HepG2 (cell line): ENCODE results near the gene GTPBP6. TPM values are rescaled to one million over a fixed set of nuclear protein-coding genes. Genes with fewer than 3 reads are reported as not detected.
A peak's percentile ranks its signal among the peaks of the same experiment; 100 is the strongest.

Source experiments
- ATAC-seq: fragments of 200-7000 bp; cut with Tn5 transposase; 3 replicates; pipeline ENCODE4 v1.9.1; 2020; ENCODE audit warnings: mild to moderate bottlenecking, moderate library complexity
- BruUV-seq: library from RNA; stranded (reverse); fragments of 400-500 nt; replicated peaks from 2 replicates; lab custom pipeline; 2021; lab: Mats Ljungman, UMichigan
- CTCF ChIA-PET: fragments of 300-600 bp; formaldehyde crosslinking; extraction: SDS; loops from one replicate; lab custom pipeline; 2021; ENCODE audit warnings: low total read pairs, inconsistent platforms, low intra/inter-chr PET ratio; lab: Yijun Ruan, JAX
- POLR2A ChIA-PET: fragments of 350-600 bp; sonication (Branson Sonifier 250); formaldehyde crosslinking; loops from one replicate; lab custom pipeline; 2020; ENCODE audit warnings: antibody characterized with exemption, inconsistent platforms; lab: Yijun Ruan, JAX
- DNase-seq: peaks from one replicate; pipeline ENCODE4 v3.0.0-alpha.2; 2015; ENCODE audit warnings: low spot score
- FAIRE-seq: peaks from 3 replicates; lab custom pipeline; 2011; peaks lifted over from hg19 to GRCh38; lab: Jason Lieb, UNC
- H2AFZ ChIP-seq: one replicate; pipeline ENCODE4 v1.6.1; 2011; ENCODE audit warnings: low read length, inconsistent platforms
- H3K27ac ChIP-seq: fragments of 300-600 bp; 3 replicates; pipeline ENCODE4 v1.8.0; 2011; ENCODE audit warnings: mixed run types, mild to moderate bottlenecking, mixed read lengths, low read length, inconsistent platforms; ENCODE audit not compliant: insufficient read depth; ENCODE audit errors: extremely low read length
- H3K27me3 ChIP-seq, 2 experiments: fragments of 200-600 bp in 1 of 2; 2 replicates in 1 of 2; 3 replicates in 1 of 2; pipeline versions ENCODE4 v1.6.0 to v1.8.0; 2011; ENCODE audit warnings: low read length in 2 of 2, mild to moderate bottlenecking in 2 of 2, moderate library complexity in 2 of 2, inconsistent platforms in 1 of 2; ENCODE audit not compliant: insufficient read depth in 2 of 2, control insufficient read depth in 1 of 2
- H3K36me3 ChIP-seq, 2 experiments: fragments of 200-600 bp in 1 of 2; replicated peaks in 1 of 2; 2 replicates in 1 of 2; 3 replicates in 1 of 2; pipeline versions ENCODE4 v1.5.1 to v1.8.0; 2011; ENCODE audit warnings: low read length in 2 of 2, inconsistent platforms in 1 of 2; ENCODE audit not compliant: insufficient read depth in 2 of 2, control insufficient read depth in 1 of 2
- H3K4me1 ChIP-seq: 2 replicates; pipeline ENCODE4 v1.5.1; 2012; ENCODE audit warnings: low read length, inconsistent platforms; ENCODE audit not compliant: insufficient read depth
- H3K4me2 ChIP-seq: 2 replicates; pipeline ENCODE4 v1.6.0; 2011; ENCODE audit warnings: low read depth, low read length, inconsistent platforms
- H3K4me3 ChIP-seq, 3 experiments: fragments of 200-600 bp in 1 of 3; sonication (generic), shearing (Covaris generic) in 1 of 3; replicated peaks in 1 of 3; 2 replicates each; pipeline ENCODE4 v1.5.1; 2011 to 2016; ENCODE audit warnings: low read length in 3 of 3, inconsistent platforms in 2 of 3, low read depth in 2 of 3, mild to moderate bottlenecking in 2 of 3, control low read depth in 1 of 3, mixed read lengths in 1 of 3; ENCODE audit not compliant: insufficient read depth in 1 of 3
- H3K79me2 ChIP-seq: one replicate; pipeline ENCODE4 v1.6.1; 2011; ENCODE audit warnings: low read length, inconsistent platforms; ENCODE audit not compliant: insufficient read depth
- H3K9ac ChIP-seq: 2 replicates; pipeline ENCODE4 v1.6.0; 2011; ENCODE audit warnings: mild to moderate bottlenecking, low read depth, low read length, inconsistent platforms; ENCODE audit not compliant: insufficient read depth
- H3K9me3 ChIP-seq: 2 replicates; pipeline ENCODE4 v1.5.1; 2012; ENCODE audit warnings: mild to moderate bottlenecking, low read length
- H4K20me1 ChIP-seq: 2 replicates; pipeline ENCODE4 v1.6.0; 2011; ENCODE audit warnings: inconsistent platforms, mild to moderate bottlenecking, low read length, moderate library complexity; ENCODE audit not compliant: insufficient read depth
- AGO1 ChIP-seq: fragments of 200-400 bp; formaldehyde crosslinking; IDR thresholded peaks from 2 replicates; pipeline ENCODE4 v1.6.1; 2017; ENCODE audit warnings: mild to moderate bottlenecking, low read depth, low read length, moderate library complexity; ENCODE audit not compliant: poor library complexity, severe bottlenecking
- AGO2 ChIP-seq: fragments of 200-400 bp; formaldehyde crosslinking; optimal IDR thresholded peaks from 2 replicates; pipeline ENCODE3; 2017; ENCODE audit warnings: mild to moderate bottlenecking, low read depth, low read length, moderate library complexity
- CHD2 ChIP-seq: IDR thresholded peaks from 2 replicates; pipeline ENCODE4 v1.6.1; 2011; ENCODE audit warnings: low read depth, low read length, improper control_type of control experiment
- HMGA1 ChIP-seq: sonication (generic); formaldehyde crosslinking; conservative IDR thresholded peaks from 2 replicates; pipeline ENCODE4 v1.4.0; 2020; ENCODE audit warnings: missing genetic modification reagents
- HNRNPL ChIP-seq: fragments of 200-400 bp; formaldehyde crosslinking; IDR thresholded peaks from 2 replicates; pipeline ENCODE4 v1.6.1; 2017; ENCODE audit warnings: mild to moderate bottlenecking, low read depth, low read length
- HNRNPLL ChIP-seq: fragments of 200-400 bp; formaldehyde crosslinking; IDR thresholded peaks from 2 replicates; pipeline ENCODE4 v1.6.1; 2017; ENCODE audit warnings: mild to moderate bottlenecking, low read depth, low read length; ENCODE audit not compliant: poor library complexity, severe bottlenecking
- RBFOX2 ChIP-seq: fragments of 200-400 bp; formaldehyde crosslinking; IDR thresholded peaks from 2 replicates; pipeline ENCODE4 v1.6.1; 2017; ENCODE audit warnings: low read depth, mild to moderate bottlenecking, low read length
- ZNF33B ChIP-seq: sonication (generic); formaldehyde crosslinking; IDR thresholded peaks from 2 replicates; pipeline ENCODE4 v1.5.1; 2020; ENCODE audit warnings: mild to moderate bottlenecking, missing genetic modification reagents
- WGBS: methylation state at CpG from one replicate; pipeline ENCODE4 v1.1.6; 2017; ENCODE audit warnings: low lambda C conversion rate; 5-methylcytosine and 5-hydroxymethylcytosine counted together
- in situ Hi-C: cut with HindIII; loops from 2 replicates; pipeline ENCODE4 v1.10.0; 2017; ENCODE audit warnings: low pct_unique_long_range_greater_than_20kb; ENCODE audit not compliant: extremely low pct_ligation_motif_present
- intact Hi-C: fragments of 100-400 bp; cut with micrococcal nuclease; formaldehyde crosslinking; loops from one replicate; pipeline ENCODE4 v1.10.0; 2022; ENCODE audit not compliant: unreplicated experiment
- polyA plus RNA-seq, 8 experiments: library from polyadenylated mRNA; depleted of rRNA in 3 of 8; stranded (reverse) in 7 of 8; unstranded in 1 of 8; fragments of >200 nt; fragmentation: Illumina TruSeq in 4 of 8; extraction: Trizol in 4 of 8; gene quantifications; 2 replicates each; pipeline versions ENCODE4 v1.2.1 to v1.2.3, GENCODE V29; 2011 to 2016; ENCODE audit warnings: low read depth in 4 of 8, missing spikeins in 1 of 8, mixed read lengths in 1 of 8; ENCODE audit not compliant: insufficient read depth in 1 of 8
- total RNA-seq, 5 experiments: library from RNA; depleted of rRNA; stranded (reverse); fragments of >200 nt; fragmentation: Illumina TruSeq; extraction: Trizol; gene quantifications; 2 replicates each; pipeline ENCODE4 v1.2.3, GENCODE V29; 2016; ENCODE audit warnings: low read depth in 1 of 5
- TF ChIP-seq, protein P1 (sequence below): sonication (generic); formaldehyde crosslinking; IDR thresholded peaks from 2 replicates; pipeline ENCODE4 v1.4.0; 2020; ENCODE audit warnings: missing genetic modification reagents, borderline replicate concordance
- TF ChIP-seq, protein P2 (sequence below): sonication (generic); formaldehyde crosslinking; conservative IDR thresholded peaks from 2 replicates; pipeline ENCODE4 v1.8.0; 2022; ENCODE audit warnings: low read depth, missing genetic modification reagents
- TF ChIP-seq, protein P3 (sequence below): sonication (generic); formaldehyde crosslinking; IDR thresholded peaks from 2 replicates; pipeline ENCODE4 v1.5.1; 2020; ENCODE audit warnings: mild to moderate bottlenecking, missing genetic modification reagents, moderate library complexity

The GTPBP6 gene
- total and polyA plus RNA-seq, 2 of the 13 experiments (the other 11 are each of a cell fraction or from before 2014, with no cell fraction given) = 20.2 to 39.6 TPM

DNA sequence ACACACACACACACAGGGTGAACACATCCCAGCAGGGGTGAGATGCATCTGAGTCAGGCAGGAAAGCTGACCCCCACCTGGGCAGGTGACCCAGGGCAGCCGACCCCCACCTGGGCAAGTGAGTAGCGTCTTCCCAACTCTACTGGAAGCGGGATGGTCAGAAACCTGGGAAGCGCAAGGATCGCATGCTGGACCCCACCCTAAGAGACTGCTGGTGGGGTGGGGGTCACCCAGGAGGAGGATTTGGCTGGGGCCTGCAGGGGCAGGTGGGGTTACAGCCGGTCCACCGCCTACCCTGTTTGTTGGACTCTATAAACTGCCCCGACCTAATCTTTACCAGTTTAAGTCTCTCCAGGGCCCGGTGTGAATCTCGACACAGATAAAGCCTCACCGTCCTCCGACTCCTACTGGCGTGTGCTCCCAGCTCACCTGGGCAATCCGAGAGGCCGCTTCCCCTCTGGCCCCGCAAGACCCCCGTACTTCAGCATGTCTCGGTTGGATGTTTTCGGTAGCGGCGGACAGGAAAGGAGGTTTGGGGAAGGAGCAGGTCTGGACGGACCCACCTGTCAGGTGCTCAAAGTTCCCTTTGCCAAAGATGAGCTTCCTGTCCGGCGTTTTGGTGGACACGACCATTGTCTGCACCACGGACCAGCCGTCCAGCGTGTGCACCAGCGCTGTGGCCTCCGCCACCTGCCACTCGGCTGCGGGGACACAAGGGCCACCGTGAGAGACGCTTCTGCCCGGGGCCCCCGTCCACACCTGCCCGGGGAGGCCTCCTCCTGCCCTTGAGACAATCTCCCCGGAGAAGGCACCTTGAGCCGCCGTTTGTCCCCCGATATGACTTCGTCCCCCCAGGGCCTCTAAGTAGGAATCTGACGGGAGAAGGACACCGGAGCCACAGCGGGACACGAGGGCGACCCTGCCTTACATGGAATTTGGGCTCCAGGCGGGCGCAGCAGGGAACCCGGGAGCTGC is 2.0 kb downstream of the GTPBP6 start:
- Histone ChIP-seq H3K9me3 (no peaks in the 10 kb centered on the region), H4K20me1 (peaks cover 6% of the 10 kb centered on the region; the same call in 1 of the 2 replicates), H3K79me2 (peaks cover 9% of the 10 kb centered on the region), H3K9ac (no peak overlapping the region), H3K36me3 (peaks cover 13 to 44% of the 10 kb centered on the region in 2 experiments; a peak in 4 of 5 replicates), H3K4me2 (0 out of 2 replicates have a peak overlapping the region, but pooled peaks have one; percentile 18), H3K4me3 (no peak overlapping the region), H3K27ac (peak overlapping the region; percentile 40), H3K27me3 (no peaks in the 10 kb centered on the region)
- CTCF ChIA-PET = no interaction called here
- TF ChIP-seq, protein P1, sequence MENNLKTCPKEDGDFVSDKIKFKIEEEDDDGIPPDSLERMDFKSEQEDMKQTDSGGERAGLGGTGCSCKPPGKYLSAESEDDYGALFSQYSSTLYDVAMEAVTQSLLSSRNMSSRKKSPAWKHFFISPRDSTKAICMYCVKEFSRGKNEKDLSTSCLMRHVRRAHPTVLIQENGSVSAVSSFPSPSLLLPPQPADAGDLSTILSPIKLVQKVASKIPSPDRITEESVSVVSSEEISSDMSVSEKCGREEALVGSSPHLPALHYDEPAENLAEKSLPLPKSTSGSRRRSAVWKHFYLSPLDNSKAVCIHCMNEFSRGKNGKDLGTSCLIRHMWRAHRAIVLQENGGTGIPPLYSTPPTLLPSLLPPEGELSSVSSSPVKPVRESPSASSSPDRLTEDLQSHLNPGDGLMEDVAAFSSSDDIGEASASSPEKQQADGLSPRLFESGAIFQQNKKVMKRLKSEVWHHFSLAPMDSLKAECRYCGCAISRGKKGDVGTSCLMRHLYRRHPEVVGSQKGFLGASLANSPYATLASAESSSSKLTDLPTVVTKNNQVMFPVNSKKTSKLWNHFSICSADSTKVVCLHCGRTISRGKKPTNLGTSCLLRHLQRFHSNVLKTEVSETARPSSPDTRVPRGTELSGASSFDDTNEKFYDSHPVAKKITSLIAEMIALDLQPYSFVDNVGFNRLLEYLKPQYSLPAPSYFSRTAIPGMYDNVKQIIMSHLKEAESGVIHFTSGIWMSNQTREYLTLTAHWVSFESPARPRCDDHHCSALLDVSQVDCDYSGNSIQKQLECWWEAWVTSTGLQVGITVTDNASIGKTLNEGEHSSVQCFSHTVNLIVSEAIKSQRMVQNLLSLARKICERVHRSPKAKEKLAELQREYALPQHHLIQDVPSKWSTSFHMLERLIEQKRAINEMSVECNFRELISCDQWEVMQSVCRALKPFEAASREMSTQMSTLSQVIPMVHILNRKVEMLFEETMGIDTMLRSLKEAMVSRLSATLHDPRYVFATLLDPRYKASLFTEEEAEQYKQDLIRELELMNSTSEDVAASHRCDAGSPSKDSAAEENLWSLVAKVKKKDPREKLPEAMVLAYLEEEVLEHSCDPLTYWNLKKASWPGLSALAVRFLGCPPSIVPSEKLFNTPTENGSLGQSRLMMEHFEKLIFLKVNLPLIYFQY (CRISPR knock-in tag) = no peak
- peak; percentile 10 for TF ChIP-seq HNRNPLL
- TF ChIP-seq, protein P2, sequence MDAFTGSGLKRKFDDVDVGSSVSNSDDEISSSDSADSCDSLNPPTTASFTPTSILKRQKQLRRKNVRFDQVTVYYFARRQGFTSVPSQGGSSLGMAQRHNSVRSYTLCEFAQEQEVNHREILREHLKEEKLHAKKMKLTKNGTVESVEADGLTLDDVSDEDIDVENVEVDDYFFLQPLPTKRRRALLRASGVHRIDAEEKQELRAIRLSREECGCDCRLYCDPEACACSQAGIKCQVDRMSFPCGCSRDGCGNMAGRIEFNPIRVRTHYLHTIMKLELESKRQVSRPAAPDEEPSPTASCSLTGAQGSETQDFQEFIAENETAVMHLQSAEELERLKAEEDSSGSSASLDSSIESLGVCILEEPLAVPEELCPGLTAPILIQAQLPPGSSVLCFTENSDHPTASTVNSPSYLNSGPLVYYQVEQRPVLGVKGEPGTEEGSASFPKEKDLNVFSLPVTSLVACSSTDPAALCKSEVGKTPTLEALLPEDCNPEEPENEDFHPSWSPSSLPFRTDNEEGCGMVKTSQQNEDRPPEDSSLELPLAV (CRISPR knock-in tag) = no peak
- peak; percentile 69 for TF ChIP-seq RBFOX2
- TF ChIP-seq HMGA1 (CRISPR knock-in tag) = no peak
- peak; percentile 93 for TF ChIP-seq AGO1
- no peak for TF ChIP-seq ZNF33B (CRISPR knock-in tag)
- TF ChIP-seq AGO2 = peak; percentile 87
- TF ChIP-seq, protein P3, sequence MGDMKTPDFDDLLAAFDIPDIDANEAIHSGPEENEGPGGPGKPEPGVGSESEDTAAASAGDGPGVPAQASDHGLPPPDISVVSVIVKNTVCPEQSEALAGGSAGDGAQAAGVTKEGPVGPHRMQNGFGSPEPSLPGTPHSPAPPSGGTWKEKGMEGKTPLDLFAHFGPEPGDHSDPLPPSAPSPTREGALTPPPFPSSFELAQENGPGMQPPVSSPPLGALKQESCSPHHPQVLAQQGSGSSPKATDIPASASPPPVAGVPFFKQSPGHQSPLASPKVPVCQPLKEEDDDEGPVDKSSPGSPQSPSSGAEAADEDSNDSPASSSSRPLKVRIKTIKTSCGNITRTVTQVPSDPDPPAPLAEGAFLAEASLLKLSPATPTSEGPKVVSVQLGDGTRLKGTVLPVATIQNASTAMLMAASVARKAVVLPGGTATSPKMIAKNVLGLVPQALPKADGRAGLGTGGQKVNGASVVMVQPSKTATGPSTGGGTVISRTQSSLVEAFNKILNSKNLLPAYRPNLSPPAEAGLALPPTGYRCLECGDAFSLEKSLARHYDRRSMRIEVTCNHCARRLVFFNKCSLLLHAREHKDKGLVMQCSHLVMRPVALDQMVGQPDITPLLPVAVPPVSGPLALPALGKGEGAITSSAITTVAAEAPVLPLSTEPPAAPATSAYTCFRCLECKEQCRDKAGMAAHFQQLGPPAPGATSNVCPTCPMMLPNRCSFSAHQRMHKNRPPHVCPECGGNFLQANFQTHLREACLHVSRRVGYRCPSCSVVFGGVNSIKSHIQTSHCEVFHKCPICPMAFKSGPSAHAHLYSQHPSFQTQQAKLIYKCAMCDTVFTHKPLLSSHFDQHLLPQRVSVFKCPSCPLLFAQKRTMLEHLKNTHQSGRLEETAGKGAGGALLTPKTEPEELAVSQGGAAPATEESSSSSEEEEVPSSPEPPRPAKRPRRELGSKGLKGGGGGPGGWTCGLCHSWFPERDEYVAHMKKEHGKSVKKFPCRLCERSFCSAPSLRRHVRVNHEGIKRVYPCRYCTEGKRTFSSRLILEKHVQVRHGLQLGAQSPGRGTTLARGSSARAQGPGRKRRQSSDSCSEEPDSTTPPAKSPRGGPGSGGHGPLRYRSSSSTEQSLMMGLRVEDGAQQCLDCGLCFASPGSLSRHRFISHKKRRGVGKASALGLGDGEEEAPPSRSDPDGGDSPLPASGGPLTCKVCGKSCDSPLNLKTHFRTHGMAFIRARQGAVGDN (CRISPR knock-in tag) = peak; percentile 18; the same call in 1 of the 2 replicates
- TF ChIP-seq HNRNPL = 0 out of 2 replicates have a peak, but pooled peaks have one; percentile 15
- no peak for TF ChIP-seq CHD2
- TF ChIP-seq, all 625 proteins: peak for 6
- ATAC-seq (no peak), FAIRE-seq (no peak), DNase-seq (no peak)
- peaks cover 11% of the 10 kb centered on the region for H3K4me1 ChIP-seq
- intact Hi-C loops (loop anchor here (5.0 kb wide), 1 partner anchor 39 kb away; no protein-coding TSS in a partner anchor), in situ Hi-C loops (loop anchor here (5.0 kb wide), 1 partner anchor 39 kb away; no protein-coding TSS in a partner anchor)
- POLR2A ChIA-PET = no interaction called here
- WGBS = 98% methylated on average over 32 of the region's 50 CpGs
- TSS peak; percentile 33 for BruUV-seq
- H2AFZ ChIP-seq = no peak overlapping the region
